Heart left ventricle (tissue), 16 donors: ENCODE results near the gene HBB. TPM values are rescaled to one million over a fixed set of nuclear protein-coding genes. Genes with fewer than 3 reads are reported as not detected.

Experiments used
- ATAC-seq, 4 donors: fragments of 200-7000 bp; cut with Tn5 transposase; one replicate each; pipeline ENCODE4 v1.9.1; 2020 to 2022; ENCODE audit warnings: moderate library complexity in 4 of 4, mild to moderate bottlenecking in 3 of 4, moderate number of reproducible peaks in 1 of 4
- DNase-seq, 5 donors: peaks; one replicate each; pipeline ENCODE4 v3.0.0-alpha.2; 2020
- H3K27ac ChIP-seq, 12 donors: fragments of 200-600 bp; sonication (generic) in 4 of 12; one replicate each; pipeline versions ENCODE4 v1.5.0 to v1.8.0; 2016 to 2022; ENCODE audit warnings: mild to moderate bottlenecking in 2 of 12
- H3K27me3 ChIP-seq, 9 donors: fragments of 200-600 bp; sonication (generic) in 2 of 9; one replicate each; pipeline versions ENCODE4 v1.5.1 to v1.8.0; 2016 to 2022; ENCODE audit warnings: mild to moderate bottlenecking in 3 of 9
- H3K36me3 ChIP-seq, 9 donors: fragments of 200-600 bp; sonication (generic) in 2 of 9; one replicate each; pipeline versions ENCODE4 v1.5.0 to v1.8.0; 2018 to 2022; ENCODE audit warnings: mild to moderate bottlenecking in 2 of 9
- H3K4me1 ChIP-seq, 12 donors: fragments of 200-600 bp; sonication (generic) in 4 of 12; one replicate each; pipeline versions ENCODE4 v1.5.0 to v1.8.0; 2016 to 2022; ENCODE audit warnings: mild to moderate bottlenecking in 3 of 12
- H3K4me3 ChIP-seq, 12 donors: fragments of 200-600 bp; sonication (generic) in 4 of 12; one replicate each; pipeline versions ENCODE4 v1.5.0 to v1.8.0; 2017 to 2022; ENCODE audit warnings: mild to moderate bottlenecking in 9 of 12, moderate library complexity in 4 of 12
- H3K9me3 ChIP-seq, 12 donors: fragments of 200-600 bp; sonication (generic) in 4 of 12; one replicate each; pipeline versions ENCODE4 v1.5.0 to v1.8.0; 2016 to 2022; ENCODE audit warnings: mild to moderate bottlenecking in 1 of 12
- CTCF ChIP-seq, 12 donors: fragments of 200-600 bp; sonication (generic) in 4 of 12; IDR thresholded peaks; one replicate each; pipeline versions ENCODE4 v1.5.0 to v1.8.0; 2018 to 2022; ENCODE audit warnings: antibody characterized with exemption in 12 of 12, mild to moderate bottlenecking in 5 of 12
- POLR2A ChIP-seq, 2 donors: fragments of 450-650 bp; IDR thresholded peaks; one replicate each; pipeline ENCODE4 v1.6.1; 2017; ENCODE audit warnings: antibody characterized with exemption in 2 of 2, mild to moderate bottlenecking in 2 of 2, moderate library complexity in 2 of 2
- WGBS, 4 donors: extraction: QIAGEN DNeasy Blood & Tissue Kit in 2 of 4; methylation state at CpG; one replicate each; pipeline versions ENCODE4 v1.1.5 to v1.1.7; 2013 to 2018; 5-methylcytosine and 5-hydroxymethylcytosine counted together
- intact Hi-C, 10 donors: fragments of 100-400 bp; cut with DNase I; formaldehyde crosslinking; loops; one replicate each; pipeline versions ENCODE4 v1.11.1 to v1.14.2; 2022
- polyA plus RNA-seq, 2 donors: library from polyadenylated mRNA; stranded (reverse); fragments of 200-250 nt; gene quantifications; one replicate each; pipeline ENCODE4 v1.2.3, GENCODE V29; 2013
- total RNA-seq, 9 donors: library from RNA; depleted of rRNA in 2 of 9; stranded (reverse); fragments of >200 nt in 2 of 9; fragmentation: NEBNext Ultra II Directional in 3 of 9; extraction: Animal tissue kit (Norgen Biotek cat#: 25700) in 3 of 9; gene quantifications; one replicate each; pipeline versions ENCODE4 v1.1.0 to v1.2.4, GENCODE V29; 2016 to 2023
- donor health status: ischemic (EF 13 %, LVEDD 7.1; RV severe dilation, severe dysfunction).
- donor health status: healthy with polysubstance abuse.
- donor health status: DM: no; HTN: yes; CAD: no.
- donor health status: DM: no; HTN: no; CAD: no.
- donor health status: ischemic (EF 25% LVEDD 6.9; RV normal size, moderate dysfunction).
- donor health status: ischemic (EF 25% LVEDD 5.7; RV mildly dilated, moderate dysfunction).
- donor health status: healthy.
- donor health status: DM: yes; HTN: yes; CAD: no.
- donor health status: ischemic (EF 35%, LVEDD 5.7; RV mildly dilated, moderate dysfunction).
- donor health status: nonischemic (EF 11% LVEDD 7.7; RV severe dilation, severe dysfunction).
- donor health status: DM: yes; HTN: yes; CAD: no.
- donor health status: PGD.
- donor health status: ischemic (EF 29% LVEDD 5.4; RV normal size, mild dysfunction).
- donor health status: nonischemic (EF 23%, LVEDD 6.1; RV moderate dilation, normal function).

The HBB gene
- total and polyA plus RNA-seq, 11 donors: 1.1 to 1,223 (median 249) TPM

- TF ChIP-seq POLR2A (IDR thresholded peaks at IDR 0.05) (no peak), CTCF (IDR thresholded peaks at IDR 0.05) (no peak)
- intact Hi-C loops: no loop called here
- Histone ChIP-seq H3K36me3 (no peaks in the 10 kb centered on the region), H3K27ac (no peak overlapping the region), H3K4me3 (no peak overlapping the region), H3K9me3 (peaks cover 0 to 9% (median 0%) of the 10 kb centered on the region in 12 donors), H3K27me3 (no peaks in the 10 kb centered on the region), H3K4me1 (no peaks in the 10 kb centered on the region)
- ATAC-seq (no peak), DNase-seq (no peak)
- WGBS, 4 donors: 81 to 87% (median 83%) methylated on average over 2 of the region's 2 CpGs
Observed at GRCh38 chr11:5188201-5188600, 38.7 kb downstream of the HBB start.

- H3K36me3 ChIP-seq: no peaks in the 10 kb centered on the region
- DNase-seq: no peak
- no peaks in the 10 kb centered on the region for H3K4me1 ChIP-seq
- no peak overlapping the region for H3K4me3 ChIP-seq
- H3K9me3 ChIP-seq: no peaks in the 10 kb centered on the region
- no peak for TF ChIP-seq POLR2A (IDR thresholded peaks at IDR 0.05)
- WGBS, 4 donors: 74 to 82% (median 80%) methylated on average over 10 of the region's 10 CpGs
- ATAC-seq: no peak
- H3K27me3 ChIP-seq: no peaks in the 10 kb centered on the region
- no peak overlapping the region for H3K27ac ChIP-seq
- intact Hi-C loops: no loop called here
Observed at GRCh38 chr11:5178046-5178837, 48.6 kb downstream of the HBB start.

Other genes with a start within 250 kb of the HBB start
- gene OR51L1, start 232.2 kb downstream of the HBB start, total RNA-seq: not detected
- gene OR51L1, start 232.2 kb downstream of the HBB start, polyA plus RNA-seq: not detected
- not detected for gene OR52J3, start 180.5 kb downstream of the HBB start, total RNA-seq
- not detected for gene OR52J3, start 180.5 kb downstream of the HBB start, polyA plus RNA-seq
- gene OR52E2, start 167.4 kb downstream of the HBB start, total RNA-seq: not detected
- not detected for gene OR52E2, start 167.4 kb downstream of the HBB start, polyA plus RNA-seq
- gene OR52E1, start 157.5 kb downstream of the HBB start, total RNA-seq: not detected
- gene OR52E1, start 157.5 kb downstream of the HBB start, polyA plus RNA-seq: not detected
- not detected for gene OR52A5, start 88.7 kb downstream of the HBB start, total RNA-seq
- not detected for gene OR52A5, start 88.7 kb downstream of the HBB start, polyA plus RNA-seq
- not detected for gene OR52A1, start 72.3 kb downstream of the HBB start, total RNA-seq
- gene OR52A1, start 72.3 kb downstream of the HBB start, polyA plus RNA-seq: not detected
- not detected for gene OR51V1, start 26.4 kb downstream of the HBB start, total RNA-seq
- not detected for gene OR51V1, start 26.4 kb downstream of the HBB start, polyA plus RNA-seq
- gene HBD, start 7.4 kb upstream of the HBB start, total RNA-seq: 1 to 10 TPM in 1 of 9 donors, not detected in 8; 4.2 TPM
- gene HBD, start 7.4 kb upstream of the HBB start, polyA plus RNA-seq: not detected
- gene HBG1, start 22.8 kb upstream of the HBB start, total RNA-seq: not detected
- not detected for gene HBG1, start 22.8 kb upstream of the HBB start, polyA plus RNA-seq
- 1 to 10 TPM in 2 of 9 donors, under 1 TPM in 1, not detected in 6; 0.72 to 2.0 (median 1.9) TPM for gene HBG2, start 27.7 kb upstream of the HBB start, total RNA-seq
- not detected for gene HBG2, start 27.7 kb upstream of the HBB start, polyA plus RNA-seq
- gene HBE1, start 42.9 kb upstream of the HBB start, total RNA-seq: not detected
- gene HBE1, start 42.9 kb upstream of the HBB start, polyA plus RNA-seq: not detected
- not detected for gene OR51B4, start 74.9 kb upstream of the HBB start, total RNA-seq
- not detected for gene OR51B4, start 74.9 kb upstream of the HBB start, polyA plus RNA-seq
- not detected for gene OR51B2, start 97.2 kb upstream of the HBB start, total RNA-seq
- not detected for gene OR51B2, start 97.2 kb upstream of the HBB start, polyA plus RNA-seq
- under 1 TPM in 1 of 9 donors, not detected in 8; 0.80 TPM for gene OR51B5, start 116.5 kb upstream of the HBB start, total RNA-seq
- under 1 TPM in 1 of 2 donors, not detected in 1; 0.11 TPM for gene OR51B5, start 116.5 kb upstream of the HBB start, polyA plus RNA-seq
- gene OR51B6, start 124.4 kb upstream of the HBB start, total RNA-seq: not detected
- not detected for gene OR51B6, start 124.4 kb upstream of the HBB start, polyA plus RNA-seq
- gene OR51M1, start 156.7 kb upstream of the HBB start, total RNA-seq: not detected
- not detected for gene OR51M1, start 156.7 kb upstream of the HBB start, polyA plus RNA-seq
- gene OR51Q1, start 195.0 kb upstream of the HBB start, total RNA-seq: not detected
- gene OR51Q1, start 195.0 kb upstream of the HBB start, polyA plus RNA-seq: not detected
- gene OR51I1, start 214.4 kb upstream of the HBB start, total RNA-seq: not detected
- gene OR51I1, start 214.4 kb upstream of the HBB start, polyA plus RNA-seq: not detected
- not detected for gene OR51I2, start 222.3 kb upstream of the HBB start, total RNA-seq
- gene OR51I2, start 222.3 kb upstream of the HBB start, polyA plus RNA-seq: not detected